Measurements from ENCODE around the gene CORO2B.

The CORO2B gene

DNA sequence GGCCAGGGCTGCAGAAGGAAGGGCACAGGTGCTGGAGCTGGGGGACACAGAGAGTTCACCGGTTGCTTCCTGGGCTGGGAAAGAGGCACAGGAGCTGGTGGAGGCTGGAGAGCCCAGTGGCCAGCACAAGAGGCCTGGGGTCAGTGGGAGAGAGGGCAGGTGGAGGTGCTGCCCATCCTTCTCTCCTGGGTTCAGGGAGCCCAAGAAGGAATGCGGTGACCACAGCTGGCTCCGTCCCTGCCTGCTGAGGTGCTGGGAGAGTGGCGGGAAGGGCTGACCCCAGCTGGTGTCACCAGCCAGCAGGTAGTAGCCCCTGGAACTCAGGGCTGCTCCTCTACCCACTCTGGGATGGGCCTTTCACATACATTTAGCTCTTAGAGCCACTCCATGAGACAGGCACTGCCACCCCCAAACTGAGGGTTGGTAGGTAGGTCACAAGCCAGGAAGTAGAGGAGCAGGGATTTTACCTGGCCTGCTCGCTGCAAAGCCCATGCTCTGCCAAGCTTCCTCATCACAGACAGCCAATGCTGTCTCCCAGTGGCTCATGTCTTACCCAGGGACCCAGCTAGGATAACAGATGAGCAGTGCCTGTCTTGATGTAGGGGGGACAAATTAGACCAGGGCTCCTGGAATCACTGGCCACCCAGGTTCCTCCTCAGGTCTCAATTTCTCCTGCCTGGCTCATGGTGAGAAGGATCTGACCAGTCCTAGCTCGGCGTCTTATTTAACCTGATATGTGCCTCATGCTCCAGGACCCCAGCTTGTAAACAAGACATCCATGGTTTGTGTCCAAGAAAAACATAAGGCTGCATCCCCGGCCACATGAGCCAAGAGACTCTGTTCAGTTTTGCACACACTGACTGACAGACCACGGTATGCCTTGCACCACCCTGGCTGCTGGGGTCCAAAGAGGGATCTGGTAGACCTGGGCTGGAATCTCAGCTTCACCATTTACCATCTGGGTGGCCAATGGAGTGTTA is 119.2 kb downstream of the CORO2B start:
- no peak for DNase-seq (ENCODE audit: low read depth in 2 of 2, low spot score in 1 of 2)

DNA sequence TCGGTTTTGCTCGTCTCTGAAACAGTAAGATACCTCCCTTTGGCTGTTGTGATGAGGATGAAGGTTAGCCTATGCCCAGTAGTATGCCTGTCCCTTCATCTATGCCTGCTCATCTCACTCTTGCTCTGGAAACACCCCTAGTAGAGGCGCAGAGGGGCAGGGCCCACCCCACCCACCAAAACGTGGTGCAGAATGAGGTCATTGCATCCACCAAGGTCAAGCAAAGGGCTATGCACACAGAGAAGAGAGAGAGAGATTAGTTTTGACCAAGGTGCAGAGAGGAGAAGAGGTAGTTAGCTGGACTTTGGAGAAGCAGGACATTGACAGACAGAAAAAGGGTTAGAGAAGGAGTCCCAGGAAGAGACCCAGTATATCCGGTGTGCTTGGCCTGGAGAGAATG is 119.9 kb downstream of the CORO2B start:
- DNase-seq (ENCODE audit: low read depth in 2 of 2, low spot score in 1 of 2) = no peak

DNA sequence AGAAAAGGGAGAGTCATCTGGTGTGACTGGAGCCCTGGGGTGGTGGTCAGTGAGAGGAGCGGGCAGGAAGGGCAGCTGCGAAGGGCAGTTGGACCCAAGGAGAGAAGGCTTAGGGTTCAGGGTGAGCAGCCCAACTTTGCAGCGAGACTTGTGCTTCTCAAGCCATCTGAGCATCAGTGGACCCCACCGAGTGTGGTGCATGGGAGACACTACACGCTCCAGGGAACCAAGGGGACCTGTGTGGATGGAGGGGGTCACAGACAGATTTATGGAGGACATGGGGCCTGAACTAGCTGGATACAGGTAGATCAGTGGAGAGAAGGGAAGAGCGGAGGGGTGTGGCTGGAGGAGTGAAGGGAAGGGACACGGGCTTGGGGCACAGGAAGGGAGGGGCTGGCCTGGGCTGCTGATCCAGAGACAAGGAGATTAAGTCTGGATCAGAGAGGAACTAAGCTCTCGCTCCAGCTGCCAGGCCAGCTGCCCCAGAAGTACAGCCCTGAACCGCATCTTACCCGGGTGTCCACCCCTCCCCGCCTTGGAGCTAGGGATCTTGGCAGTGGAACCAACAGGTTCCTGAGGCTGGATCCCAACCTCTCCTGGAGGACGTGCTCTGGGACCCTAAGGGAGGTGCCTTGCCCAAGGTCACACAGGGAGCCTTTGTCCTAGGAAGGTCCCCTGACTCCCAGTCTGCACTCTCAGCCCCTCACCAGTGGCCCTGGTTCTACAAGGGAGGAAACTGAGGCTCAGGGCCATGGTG is 120.5 kb downstream of the CORO2B start:
- DNase-seq (ENCODE audit: low read depth in 2 of 2, low spot score in 1 of 2) = no peak

DNA sequence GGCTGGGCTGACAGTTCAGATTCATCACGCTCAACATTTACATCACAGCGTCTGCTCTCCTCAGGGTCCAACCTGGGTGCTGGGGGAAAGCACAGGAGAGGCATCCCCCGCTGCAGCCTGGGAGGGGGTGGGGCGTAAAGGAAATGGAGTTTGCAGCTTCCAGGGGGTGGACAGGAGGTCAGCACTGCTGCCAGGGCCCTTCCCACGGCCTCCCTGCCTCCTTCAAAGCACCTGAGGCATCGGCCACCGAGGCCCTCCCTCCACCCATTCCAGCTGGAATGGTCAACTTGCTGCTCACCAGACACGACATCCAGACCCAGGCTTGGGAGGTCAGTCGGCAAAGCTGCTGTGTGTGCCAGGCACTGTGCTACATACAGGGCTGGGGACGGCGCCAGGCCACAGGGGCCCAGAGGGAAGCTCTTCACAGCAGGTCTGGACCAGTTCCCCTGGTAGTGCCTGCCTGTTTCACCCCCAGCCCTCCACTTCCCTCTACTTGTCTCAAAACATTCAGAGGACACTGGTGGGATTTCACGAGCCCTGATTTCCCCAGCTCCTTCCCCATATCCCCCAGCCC is 121.2 kb downstream of the CORO2B start:
- no peak for DNase-seq (ENCODE audit: low read depth in 2 of 2, low spot score in 1 of 2)

DNA sequence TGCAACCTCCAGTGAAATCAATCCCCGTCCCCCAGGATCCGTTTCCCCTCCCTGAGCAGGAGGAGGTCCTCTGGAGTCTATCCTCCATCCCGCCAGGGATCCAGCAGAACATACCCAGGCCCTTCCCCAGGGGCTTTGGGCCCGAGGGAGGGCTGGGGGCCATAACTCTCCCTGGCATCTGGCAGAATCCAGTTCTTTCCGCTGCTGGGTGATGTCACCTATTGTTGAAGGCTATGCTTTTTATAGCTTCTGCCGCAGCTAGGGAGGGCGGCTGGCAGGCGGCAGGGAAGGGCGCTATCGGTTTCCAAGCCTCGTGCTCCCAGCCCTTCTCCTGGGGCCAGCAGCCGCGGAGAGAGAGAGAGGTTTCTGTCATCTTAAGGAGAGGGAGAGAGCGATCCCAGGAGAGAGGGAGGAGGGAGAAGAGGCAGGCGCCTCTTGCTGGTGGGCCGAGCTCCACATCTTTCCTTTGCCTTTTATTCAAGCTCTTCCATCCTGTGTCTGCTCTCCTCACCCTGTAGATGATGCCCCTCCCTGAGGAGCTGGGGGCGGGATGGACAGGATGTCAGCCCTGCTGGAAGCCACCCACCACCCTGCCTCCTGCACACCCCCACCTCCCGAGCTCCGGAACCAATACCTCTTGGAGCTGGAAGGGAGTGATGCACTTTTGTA is 121.8 kb downstream of the CORO2B start:
- no peak for DNase-seq (ENCODE audit: low read depth in 2 of 2, low spot score in 1 of 2)

DNA sequence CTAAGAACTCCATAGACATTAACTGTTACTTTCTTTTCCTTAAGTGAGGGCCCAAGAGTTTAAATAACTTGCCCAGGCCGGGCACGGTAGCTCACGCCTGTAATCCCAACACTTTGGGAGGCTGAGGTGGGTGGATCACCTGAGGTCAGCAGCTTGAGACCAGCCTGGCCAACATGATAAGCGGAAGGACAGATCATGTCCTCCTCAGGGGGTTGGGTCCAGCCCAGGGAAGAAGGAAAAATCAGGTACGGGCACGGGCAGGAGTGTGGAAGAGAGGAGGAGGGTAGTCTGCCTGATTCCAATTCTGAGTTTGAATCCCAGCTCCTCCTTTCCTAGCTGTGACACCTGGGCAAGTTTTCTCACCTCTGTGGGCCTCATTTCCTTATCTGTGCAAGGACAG is 123.1 kb downstream of the CORO2B start:
- DNase-seq (ENCODE audit: low read depth in 2 of 2, low spot score in 1 of 2) = no peak

DNA sequence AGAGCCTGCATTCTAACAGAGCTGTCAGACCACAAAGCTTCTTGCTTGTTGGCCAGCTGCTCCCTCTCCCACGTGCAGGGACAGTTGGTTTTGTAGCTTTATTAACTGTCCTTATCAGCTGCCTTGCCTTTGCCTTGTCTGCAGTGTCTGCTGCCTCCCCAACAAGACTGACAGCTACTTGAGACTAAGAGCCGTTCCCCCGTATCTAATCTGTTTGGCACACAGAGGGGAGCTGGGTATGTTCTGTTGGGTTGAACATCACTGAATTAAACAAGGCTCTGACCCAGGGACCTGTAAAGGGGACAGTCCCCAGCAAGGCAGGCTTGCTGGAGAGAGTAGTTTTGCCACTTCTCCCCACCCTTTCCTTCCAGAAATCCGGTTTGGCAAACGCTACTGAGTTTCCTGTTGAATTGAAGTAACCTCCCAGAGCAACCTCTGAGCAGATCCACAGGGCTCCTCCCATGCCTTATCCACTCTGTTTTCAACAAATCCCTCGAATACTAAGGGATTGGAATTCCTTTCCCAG is 125.8 kb downstream of the CORO2B start:
- DNase-seq (ENCODE audit: low read depth in 2 of 2, low spot score in 1 of 2) = no peak

DNA sequence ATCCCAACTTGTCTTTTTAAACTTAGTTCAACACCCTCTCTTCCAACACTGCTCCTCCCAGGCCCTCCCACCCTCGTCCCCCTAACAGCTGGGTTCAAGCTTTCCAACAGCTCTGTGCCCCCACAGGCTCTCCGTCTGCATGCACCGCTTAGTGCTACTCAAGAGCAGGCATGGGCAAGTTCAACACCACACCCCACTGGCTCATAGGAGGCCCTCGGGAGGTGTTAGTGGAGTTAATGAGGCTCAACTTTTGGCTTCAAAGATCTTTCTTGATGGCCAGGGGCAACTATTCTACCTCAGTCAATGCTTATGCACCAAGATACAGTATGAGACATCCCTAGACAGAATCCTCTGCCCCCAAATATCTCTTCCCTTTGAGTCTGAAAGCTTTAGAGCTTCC is 127.5 kb downstream of the CORO2B start:
- DNase-seq (ENCODE audit: low read depth in 2 of 2, low spot score in 1 of 2) = no peak

DNA sequence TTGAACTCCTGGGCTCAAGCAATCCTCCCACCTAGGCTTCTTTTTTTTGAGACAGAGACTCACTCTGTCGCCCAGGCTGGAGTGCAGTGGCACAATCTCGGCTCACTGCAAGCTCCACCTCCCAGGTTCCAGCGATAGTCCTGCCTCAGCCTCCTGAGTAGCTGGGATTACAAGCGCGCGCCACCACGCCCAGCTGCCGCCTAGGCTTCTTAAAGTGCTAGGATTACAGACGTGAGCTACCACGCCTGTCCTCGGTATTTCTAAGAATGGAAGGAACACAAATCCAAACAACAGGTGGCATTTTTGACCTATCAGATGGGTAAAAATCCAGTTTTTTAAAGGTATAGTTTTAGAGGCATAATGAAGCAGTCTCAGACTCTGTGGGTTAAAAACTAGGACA is 128.1 kb downstream of the CORO2B start:
- DNase-seq (ENCODE audit: low read depth in 2 of 2, low spot score in 1 of 2) = no peak

DNA sequence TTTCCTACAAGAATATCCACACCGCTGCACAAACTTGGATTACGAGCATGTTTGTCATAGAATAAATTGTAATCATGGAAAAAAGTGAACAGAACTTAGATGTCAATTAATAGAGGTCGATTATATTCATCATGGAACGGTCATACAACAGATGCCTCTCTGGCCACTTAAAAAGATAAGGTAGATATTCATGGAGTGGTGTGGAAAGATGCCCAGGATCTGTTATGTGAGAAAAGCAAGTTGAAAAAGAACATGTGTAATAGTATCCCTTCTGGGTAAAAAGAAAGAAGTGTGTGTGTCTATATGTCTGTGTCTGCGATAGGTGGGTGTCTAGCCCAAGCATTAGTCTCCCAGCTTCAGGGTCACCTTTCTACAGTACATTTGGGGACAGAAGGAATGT is 128.6 kb downstream of the CORO2B start:
- no peak for DNase-seq (ENCODE audit: low read depth in 2 of 2, low spot score in 1 of 2)

DNA sequence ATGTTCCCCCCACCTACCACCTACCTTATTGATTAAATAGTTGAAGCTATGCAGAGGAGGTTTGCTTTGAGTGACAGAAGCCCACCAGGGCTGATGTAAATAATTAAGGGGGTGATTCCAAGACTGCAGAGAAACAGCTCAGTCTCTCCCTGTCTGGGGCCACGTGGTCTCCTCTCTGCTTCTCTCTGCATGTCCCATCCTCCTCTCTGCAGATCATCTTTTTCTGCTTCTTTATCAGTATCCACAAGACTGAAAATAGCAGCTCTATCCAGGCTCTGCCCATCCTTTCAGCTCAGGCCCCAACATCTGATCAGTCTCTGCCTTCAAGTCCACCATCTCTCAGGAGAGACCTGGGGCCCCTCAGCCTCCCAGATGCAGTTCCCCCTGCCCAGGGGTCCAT is 131.1 kb downstream of the CORO2B start:
- no peak for DNase-seq (ENCODE audit: low read depth in 2 of 2, low spot score in 1 of 2)

DNA sequence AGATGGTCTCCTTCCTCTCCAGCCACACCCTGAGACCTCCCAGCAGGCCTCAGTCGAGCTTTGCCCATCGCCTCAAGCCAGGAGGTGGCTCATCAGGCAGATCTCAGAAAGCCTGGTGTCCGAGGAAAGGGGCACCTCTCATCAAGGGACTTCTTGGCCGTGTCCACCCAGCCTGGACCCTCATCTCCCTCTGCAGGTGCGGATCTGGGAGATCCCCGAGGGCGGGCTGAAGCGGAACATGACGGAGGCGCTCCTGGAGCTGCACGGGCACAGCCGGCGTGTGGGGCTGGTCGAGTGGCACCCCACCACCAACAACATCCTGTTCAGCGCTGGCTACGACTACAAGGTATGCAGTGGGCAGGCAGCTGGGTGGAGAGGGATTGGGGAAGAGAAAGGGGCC is 131.7 kb downstream of the CORO2B start:
- DNase-seq (ENCODE audit: low read depth in 2 of 2, low spot score in 1 of 2) = no peak

DNA sequence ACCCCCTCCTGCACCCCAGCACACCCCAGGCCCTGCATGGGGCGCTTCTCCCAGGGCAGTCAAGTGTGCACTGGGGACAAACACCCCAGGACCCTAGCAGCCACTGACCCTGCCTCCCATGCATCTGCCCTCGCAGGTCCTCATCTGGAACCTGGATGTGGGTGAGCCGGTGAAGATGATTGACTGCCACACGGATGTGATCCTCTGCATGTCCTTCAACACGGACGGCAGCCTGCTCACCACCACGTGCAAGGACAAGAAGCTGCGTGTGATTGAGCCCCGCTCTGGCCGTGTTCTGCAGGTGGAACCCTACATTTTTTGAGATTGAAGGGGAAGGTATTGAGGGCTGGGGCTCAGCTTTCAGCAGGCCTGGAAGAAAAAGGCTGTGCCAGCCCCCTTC is 132.6 kb downstream of the CORO2B start:
- DNase-seq (ENCODE audit: low read depth in 2 of 2, low spot score in 1 of 2) = no peak

DNA sequence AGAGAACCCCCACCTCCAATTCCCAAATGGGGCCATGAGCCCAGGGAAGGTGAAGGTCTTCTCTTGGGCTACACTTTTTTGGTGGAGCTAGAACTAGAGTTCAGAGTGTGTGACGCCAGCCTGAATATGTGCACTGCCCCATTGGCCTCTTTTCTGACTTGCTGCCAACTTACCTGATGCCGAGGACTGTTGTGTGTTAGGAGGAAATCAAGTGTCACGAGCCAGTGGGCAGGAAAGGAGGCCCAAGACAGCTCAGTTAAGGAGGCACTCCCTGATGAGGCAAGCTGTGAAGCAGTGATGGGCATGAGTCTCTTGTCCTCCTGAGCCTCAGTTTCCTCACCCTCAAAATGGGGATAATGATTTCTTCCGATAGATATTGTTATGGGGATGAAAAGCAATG is 134.1 kb downstream of the CORO2B start:
- DNase-seq (ENCODE audit: low read depth in 2 of 2, low spot score in 1 of 2) = no peak

DNA sequence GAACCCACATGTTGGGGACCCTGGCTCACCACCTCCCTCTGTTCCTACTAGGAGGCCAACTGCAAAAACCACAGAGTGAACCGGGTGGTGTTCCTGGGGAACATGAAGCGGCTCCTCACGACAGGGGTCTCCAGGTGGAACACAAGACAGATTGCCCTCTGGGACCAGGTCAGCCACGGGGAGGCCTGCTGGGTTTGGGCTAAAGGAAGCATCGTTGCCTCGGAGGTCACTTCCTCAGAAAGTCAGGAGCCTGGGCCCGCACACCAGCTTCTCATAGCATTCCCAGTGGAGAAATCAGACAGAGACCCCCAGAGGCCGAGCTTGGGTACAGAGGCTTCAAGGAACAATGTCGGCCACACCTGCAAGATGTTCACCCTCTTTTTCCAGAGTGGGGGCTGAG is 135.1 kb downstream of the CORO2B start:
- DNase-seq (ENCODE audit: low read depth in 2 of 2, low spot score in 1 of 2) = no peak

DNA sequence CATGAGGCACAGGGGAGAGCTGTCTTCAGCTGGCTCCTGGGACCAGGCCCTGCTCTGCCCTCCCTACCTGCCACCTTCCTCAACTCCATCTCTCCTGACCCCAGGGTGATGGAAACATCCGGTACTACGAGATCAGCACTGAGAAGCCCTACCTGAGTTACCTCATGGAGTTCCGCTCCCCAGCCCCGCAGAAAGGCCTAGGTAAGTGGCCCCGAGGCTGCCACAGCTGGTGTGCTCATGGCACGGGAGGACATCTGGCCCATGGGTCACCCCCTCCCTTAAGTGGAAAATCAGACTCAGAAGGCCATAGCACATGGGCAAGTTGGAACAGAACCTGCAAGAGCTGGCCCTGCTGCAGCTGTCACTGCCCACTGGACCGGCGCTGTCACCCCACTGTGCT is 136.3 kb downstream of the CORO2B start:
- DNase-seq (ENCODE audit: low read depth in 2 of 2, low spot score in 1 of 2) = no peak

DNA sequence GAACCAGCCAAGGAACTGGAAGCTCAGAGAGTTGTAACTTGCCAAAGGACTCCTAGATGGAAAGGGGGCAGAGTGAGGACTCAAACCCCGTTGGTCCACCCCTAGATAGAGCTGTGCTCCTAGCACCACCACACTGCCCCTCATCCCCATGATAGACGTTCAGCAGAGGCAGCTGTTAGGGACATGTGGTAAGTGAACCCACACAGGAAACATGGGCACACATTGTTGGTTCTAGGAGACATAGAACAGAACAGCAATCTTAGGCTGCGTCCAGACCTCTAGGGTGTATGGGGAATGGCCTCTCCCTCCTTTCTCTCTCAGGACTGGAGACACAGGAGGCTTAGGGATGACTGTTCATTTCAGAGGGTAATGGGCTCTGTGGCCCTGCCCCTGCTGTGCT is 139.2 kb downstream of the CORO2B start:
- DNase-seq (ENCODE audit: low read depth in 2 of 2, low spot score in 1 of 2) = no peak

DNA sequence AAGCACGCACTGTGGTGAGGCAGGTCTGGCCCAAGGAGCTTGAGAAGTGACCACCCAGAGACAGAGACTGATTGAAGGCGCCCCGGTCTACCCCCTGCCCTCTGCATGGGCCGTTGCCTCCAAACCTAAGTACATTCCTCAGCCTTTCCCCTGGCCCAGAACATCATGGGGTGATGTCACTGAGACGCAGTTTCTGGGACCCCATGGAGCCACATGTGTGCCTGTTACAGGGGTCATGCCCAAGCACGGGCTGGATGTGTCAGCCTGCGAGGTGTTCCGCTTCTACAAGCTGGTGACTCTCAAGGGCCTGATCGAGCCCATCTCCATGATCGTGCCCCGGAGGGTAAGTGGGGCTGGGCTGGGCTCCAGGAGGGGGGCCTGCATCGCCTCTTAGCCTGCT is 139.7 kb downstream of the CORO2B start:
- DNase-seq (ENCODE audit: low read depth in 2 of 2, low spot score in 1 of 2) = no peak

DNA sequence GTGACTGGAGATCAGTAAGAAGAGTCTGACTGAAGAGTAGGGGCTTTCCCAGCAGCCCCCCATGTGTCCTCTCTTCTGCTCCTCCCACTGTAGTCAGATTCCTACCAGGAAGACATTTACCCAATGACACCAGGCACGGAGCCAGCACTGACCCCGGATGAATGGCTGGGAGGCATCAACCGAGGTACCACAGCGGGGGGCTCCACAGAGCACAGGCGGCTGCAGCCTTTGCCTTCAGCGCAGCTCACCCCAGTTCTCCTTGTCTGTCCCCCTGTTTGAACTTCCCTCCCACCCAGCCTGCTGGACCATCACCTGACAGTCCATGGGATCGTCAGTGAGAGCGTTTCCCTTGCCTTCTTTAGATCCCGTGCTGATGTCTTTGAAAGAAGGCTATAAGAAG is 140.3 kb downstream of the CORO2B start:
- no peak for DNase-seq (ENCODE audit: low read depth in 2 of 2, low spot score in 1 of 2)

DNA sequence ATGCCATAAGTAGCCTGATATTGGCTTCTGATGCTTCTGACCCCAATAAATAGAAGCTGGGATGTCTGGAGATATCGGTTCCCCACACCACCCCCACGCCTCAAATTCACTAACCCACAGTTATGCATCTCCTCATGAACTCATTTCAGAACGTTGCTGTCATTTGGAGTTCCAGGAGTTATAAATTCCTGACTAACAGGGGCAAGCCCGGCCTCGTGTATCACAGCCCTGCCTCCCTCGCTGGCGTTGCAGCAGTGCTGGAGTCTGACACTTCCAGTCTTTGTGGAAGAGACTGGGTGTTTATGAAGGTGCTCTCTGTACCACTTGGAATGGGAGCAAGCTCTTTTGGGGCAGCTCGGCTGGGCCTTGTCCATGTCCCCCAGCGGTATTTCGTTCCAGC is 140.9 kb downstream of the CORO2B start:
- DNase-seq (ENCODE audit: low read depth in 2 of 2, low spot score in 1 of 2) = no peak

DNA sequence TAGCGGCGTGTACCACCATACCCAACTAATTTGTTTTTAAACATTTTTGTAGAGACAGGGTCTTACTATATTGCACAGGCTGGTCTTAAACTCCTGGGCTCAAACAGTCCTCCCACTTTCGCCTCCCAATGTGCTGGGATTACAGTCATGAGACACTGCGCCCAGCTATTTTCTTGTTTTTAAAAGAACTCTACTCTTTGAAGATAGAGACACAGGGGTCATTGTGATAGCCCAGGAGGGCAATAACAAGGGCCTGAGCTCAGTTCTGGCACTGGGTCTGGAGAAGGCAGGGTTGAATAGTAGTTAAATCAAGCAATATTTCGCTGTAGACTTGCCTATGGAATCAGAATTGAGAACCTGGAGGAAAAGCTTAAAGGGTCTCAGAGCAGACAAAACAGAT is 143.1 kb downstream of the CORO2B start:
- DNase-seq (ENCODE audit: low read depth in 2 of 2, low spot score in 1 of 2) = no peak

Measured in stimulated activated CD8-positive, alpha-beta memory T cell treated with anti-CD3 and anti-CD28 coated beads, Interleukin-4, amount 100 ng/mL, for 1 hour (primary cell).